H7 (cell line): ENCODE data around the gene FBXL7. TPM values are rescaled to one million over a fixed set of nuclear protein-coding genes. Genes with fewer than 3 reads are reported as not detected.

ENCODE experiments used
- DNase-seq: peaks from one replicate; pipeline ENCODE4 v3.0.0; 2012
- H3K27me3 ChIP-seq: 2 replicates; pipeline ENCODE4 v1.6.0; 2011; ENCODE audit warnings: mild to moderate bottlenecking, low read length; ENCODE audit not compliant: control insufficient read depth, insufficient read depth
- H3K36me3 ChIP-seq: replicated peaks from 2 replicates; pipeline ENCODE4 v1.5.1; 2011; ENCODE audit warnings: low read length; ENCODE audit not compliant: control insufficient read depth, insufficient read depth
- H3K4me3 ChIP-seq: 2 replicates; pipeline ENCODE4 v1.5.1; 2011; ENCODE audit warnings: low read depth, mild to moderate bottlenecking, control low read depth, low read length, moderate library complexity; ENCODE audit not compliant: insufficient read depth
- total RNA-seq: library from RNA; depleted of rRNA; stranded (reverse); fragments of >200 nt; shearing (Covaris generic); gene quantifications from 2 replicates; pipeline ENCODE4 v1.2.3, GENCODE V29; 2014

Gene FBXL7
- total RNA-seq, 1 experiment from 2014 or later: 7.5 TPM

- Histone ChIP-seq H3K27me3 (no peaks in the 10 kb centered on the region), H3K36me3 (no peaks in the 10 kb centered on the region), H3K4me3 (no peak overlapping the region)
- DNase-seq: no peak
Measured at GRCh38 chr5:15687401-15687800, 187.4 kb downstream of the FBXL7 start.

DNA sequence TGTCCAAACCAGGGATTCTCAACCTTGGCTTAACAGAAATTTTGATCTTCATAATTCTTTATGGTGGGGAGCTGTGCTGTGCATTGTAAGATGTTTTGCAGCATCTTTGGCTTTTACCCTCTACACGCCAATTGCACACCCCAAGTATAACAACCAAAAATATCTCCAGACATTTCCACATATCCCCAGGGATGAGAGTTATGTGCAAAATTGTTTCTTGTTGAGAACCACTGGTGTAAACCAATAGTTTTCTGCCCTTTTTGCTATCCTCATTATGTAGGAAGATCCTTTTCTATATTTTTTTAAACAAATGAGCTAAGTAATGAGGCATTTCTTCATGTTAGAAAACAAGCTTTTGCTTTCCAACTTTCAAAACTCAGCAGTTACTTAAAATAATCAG is 189.9 kb downstream of the FBXL7 start:
- Histone ChIP-seq H3K36me3 (no peaks in the 10 kb centered on the region), H3K4me3 (no peak overlapping the region), H3K27me3 (no peaks in the 10 kb centered on the region)
- DNase-seq: no peak

- H3K36me3 ChIP-seq: no peaks in the 10 kb centered on the region
- DNase-seq: no peak
- no peaks in the 10 kb centered on the region for H3K27me3 ChIP-seq
- no peak overlapping the region for H3K4me3 ChIP-seq
Measured at GRCh38 chr5:15690611-15691010, 190.6 kb downstream of the FBXL7 start.

DNA sequence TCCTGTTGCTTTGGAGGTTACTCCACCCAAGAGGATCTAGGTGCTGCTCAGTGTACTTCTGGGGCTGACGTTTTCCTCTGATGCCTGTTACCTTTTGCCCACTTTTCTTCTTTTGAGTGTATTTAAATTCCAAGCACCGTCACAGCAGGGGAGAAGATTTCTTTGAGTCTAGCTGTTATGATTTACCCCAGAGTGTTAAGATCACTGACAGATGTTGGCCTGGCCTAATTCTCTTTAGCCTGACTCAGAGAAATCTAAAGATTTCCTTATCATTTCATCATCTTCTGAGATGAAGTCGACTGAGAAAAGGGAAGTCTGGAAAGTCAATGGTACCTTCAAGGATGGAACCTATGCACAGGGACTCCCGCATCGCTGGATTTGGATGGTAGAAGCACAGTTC is 191.5 kb downstream of the FBXL7 start:
- H3K4me3 ChIP-seq: no peak overlapping the region
- H3K27me3 ChIP-seq: no peaks in the 10 kb centered on the region
- no peaks in the 10 kb centered on the region for H3K36me3 ChIP-seq
- DNase-seq: no peak

- no peaks in the 10 kb centered on the region for H3K36me3 ChIP-seq
- no peak for DNase-seq
- H3K4me3 ChIP-seq: no peak overlapping the region
- no peaks in the 10 kb centered on the region for H3K27me3 ChIP-seq
Measured at GRCh38 chr5:15692706-15693381, 192.9 kb downstream of the FBXL7 start.

DNA sequence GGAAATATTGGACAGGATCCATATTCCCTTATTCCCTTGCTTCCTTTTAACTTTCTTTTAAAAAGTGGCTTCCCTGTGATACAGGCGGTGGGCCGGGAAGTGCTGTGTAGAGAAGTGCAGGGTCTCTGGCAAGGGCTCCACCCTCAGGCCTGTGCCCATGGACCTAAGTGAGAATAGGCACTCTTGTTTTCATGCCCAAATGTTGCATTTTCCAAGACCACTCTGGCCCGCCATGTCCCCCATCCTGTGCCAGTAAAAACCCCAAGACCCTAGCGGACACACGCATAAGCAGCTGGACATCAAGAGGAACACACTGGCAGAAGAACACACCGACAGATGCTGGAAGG is 193.4 kb downstream of the FBXL7 start:
- H3K27me3 ChIP-seq: no peaks in the 10 kb centered on the region
- no peak for DNase-seq
- H3K36me3 ChIP-seq: no peaks in the 10 kb centered on the region
- H3K4me3 ChIP-seq: no peak overlapping the region

- Histone ChIP-seq H3K27me3 (no peaks in the 10 kb centered on the region), H3K4me3 (no peak overlapping the region), H3K36me3 (no peaks in the 10 kb centered on the region)
- DNase-seq: no peak
Measured at GRCh38 chr5:15693933-15694332, 194.0 kb downstream of the FBXL7 start.

DNA sequence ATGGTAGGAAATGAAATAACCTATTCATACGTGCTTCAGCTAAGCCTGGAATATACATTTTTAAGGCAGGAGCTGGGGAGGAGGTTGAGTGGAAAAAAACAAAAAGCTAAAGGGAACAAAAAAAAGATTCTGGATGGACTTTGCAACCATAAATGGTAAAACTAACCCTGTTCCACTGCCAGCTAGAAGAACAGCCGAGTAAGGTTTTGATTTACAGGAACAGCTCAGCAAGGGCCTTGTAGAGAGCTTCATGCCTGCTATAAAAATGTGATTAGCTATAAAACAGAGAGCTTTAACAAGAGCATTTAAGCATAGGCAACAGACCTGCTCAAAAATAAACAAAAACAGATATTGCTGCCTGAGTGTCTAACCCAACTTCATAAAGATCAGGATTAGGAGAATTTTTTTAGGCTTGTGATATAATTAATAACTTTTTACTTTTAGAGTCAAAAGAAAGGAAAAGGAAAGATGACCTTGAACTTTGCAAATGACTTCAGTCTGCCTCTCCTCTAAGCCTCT is 194.8 kb downstream of the FBXL7 start:
- Histone ChIP-seq H3K4me3 (no peak overlapping the region), H3K27me3 (no peaks in the 10 kb centered on the region), H3K36me3 (no peaks in the 10 kb centered on the region)
- no peak for DNase-seq

GRCh38 chr5:15695215-15695731 is 195.3 kb downstream of the FBXL7 start:
- Histone ChIP-seq H3K27me3 (no peaks in the 10 kb centered on the region), H3K36me3 (no peaks in the 10 kb centered on the region), H3K4me3 (no peak overlapping the region)
- DNase-seq: no peak

- DNase-seq: no peak
- Histone ChIP-seq H3K27me3 (no peaks in the 10 kb centered on the region), H3K4me3 (no peak overlapping the region), H3K36me3 (no peaks in the 10 kb centered on the region)
Measured at GRCh38 chr5:15700373-15700772, 200.4 kb downstream of the FBXL7 start.

GRCh38 chr5:15702102-15702501 is 202.1 kb downstream of the FBXL7 start:
- H3K4me3 ChIP-seq: no peak overlapping the region
- no peaks in the 10 kb centered on the region for H3K27me3 ChIP-seq
- H3K36me3 ChIP-seq: no peaks in the 10 kb centered on the region
- DNase-seq: no peak

DNA sequence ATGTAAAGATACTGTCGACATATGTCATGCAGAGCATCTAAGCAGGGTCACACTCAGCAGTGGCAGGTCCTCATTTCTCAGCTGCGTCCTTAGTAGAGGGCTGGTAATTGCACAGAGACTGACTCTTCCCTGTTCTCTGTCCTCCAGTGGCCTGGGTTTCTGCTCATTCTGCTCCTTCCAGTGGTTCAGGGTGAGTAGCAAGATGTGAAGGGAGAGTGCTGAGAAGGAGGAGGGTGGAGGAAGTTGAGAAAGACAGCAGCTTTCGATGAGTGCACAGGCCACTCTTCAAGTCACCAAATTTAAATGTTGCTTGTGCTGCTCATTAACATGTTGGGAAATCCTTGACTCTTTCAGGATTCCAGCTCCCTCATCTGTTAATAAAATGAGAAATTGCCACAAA is 203.9 kb downstream of the FBXL7 start:
- Histone ChIP-seq H3K4me3 (no peak overlapping the region), H3K27me3 (no peaks in the 10 kb centered on the region), H3K36me3 (no peaks in the 10 kb centered on the region)
- DNase-seq: no peak

DNA sequence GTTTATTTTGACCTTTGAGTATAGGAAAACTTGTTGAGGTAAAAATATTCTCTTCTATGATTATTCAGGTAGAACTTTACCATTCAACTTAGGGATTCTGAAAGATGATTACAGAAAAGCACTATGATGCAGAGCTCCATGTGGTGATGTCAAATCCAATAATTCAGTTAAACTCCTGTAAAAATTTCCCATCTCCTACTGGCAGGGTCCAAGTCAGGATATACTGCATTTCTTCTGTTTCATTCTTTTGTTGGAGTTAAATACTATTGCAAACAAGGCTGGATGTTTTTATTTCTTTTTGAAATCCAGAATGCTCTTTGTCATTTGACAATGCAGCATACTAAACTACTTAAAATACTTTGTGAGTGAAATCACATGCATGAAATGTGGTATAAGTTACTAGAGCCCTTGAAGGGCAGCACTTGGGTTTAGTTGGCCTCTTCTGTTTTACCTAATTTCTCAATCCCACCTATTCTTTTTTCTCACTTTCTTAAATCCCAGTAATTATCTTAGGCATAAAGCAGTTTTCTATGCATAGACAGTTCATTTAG is 204.5 kb downstream of the FBXL7 start:
- Histone ChIP-seq H3K36me3 (no peaks in the 10 kb centered on the region), H3K27me3 (no peaks in the 10 kb centered on the region), H3K4me3 (no peak overlapping the region)
- DNase-seq: no peak

DNA sequence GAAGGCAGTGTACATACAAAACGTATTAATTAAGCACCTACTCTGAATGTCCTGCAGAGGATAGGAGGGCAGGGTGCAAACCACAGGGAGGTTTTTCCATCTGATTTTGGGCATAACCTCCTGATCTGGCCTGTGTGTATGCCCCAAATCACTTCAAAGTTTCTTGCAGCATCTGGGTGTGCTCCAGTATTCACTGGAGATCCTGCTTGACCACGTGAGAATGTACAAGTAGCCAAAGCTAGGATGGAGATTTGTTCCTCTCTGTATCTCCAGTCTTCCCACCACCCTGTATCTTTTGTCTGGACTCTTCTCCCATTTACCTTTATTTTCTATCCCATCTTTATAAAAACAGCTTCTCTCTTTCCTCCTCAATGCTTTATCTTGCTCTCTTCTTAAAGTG is 207.7 kb downstream of the FBXL7 start:
- no peak for DNase-seq
- H3K36me3 ChIP-seq: no peaks in the 10 kb centered on the region
- H3K4me3 ChIP-seq: no peak overlapping the region
- H3K27me3 ChIP-seq: no peaks in the 10 kb centered on the region

DNA sequence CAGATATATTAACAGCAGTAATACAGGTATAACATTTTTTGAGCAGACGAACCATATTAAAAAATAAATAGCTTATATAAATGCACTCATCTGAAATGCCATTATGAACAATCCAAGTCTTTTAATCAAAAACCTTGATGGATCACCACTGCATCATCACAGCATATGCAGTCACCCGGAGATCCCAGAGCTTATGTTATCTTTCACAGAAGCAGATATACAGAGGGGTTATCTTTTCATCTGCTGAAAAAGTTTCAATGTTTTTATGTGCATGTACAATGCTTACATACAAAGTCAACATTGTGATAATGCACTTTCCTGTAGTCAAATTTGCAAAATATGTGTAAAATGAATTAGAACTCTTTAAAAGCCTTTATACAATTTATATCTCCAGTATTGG is 211.9 kb downstream of the FBXL7 start:
- H3K27me3 ChIP-seq: no peaks in the 10 kb centered on the region
- H3K36me3 ChIP-seq: no peaks in the 10 kb centered on the region
- no peak overlapping the region for H3K4me3 ChIP-seq
- DNase-seq: no peak
